Uterus (tissue), 2 donors: ENCODE results near the gene PFDN2.

ENCODE experiments used
- POLR2A ChIP-seq, 2 donors: fragments of 450-650 bp; IDR thresholded peaks; one replicate each; pipeline ENCODE4 v1.6.1; 2016; ENCODE audit warnings: antibody characterized with exemption in 2 of 2, mild to moderate bottlenecking in 1 of 2, moderate library complexity in 1 of 2
- TF ChIP-seq, protein P1 (sequence below), 4 experiments: fragments of 200-600 bp in 2 of 4; fragments of 450-650 bp in 2 of 4; sonication (generic) in 2 of 4; IDR thresholded peaks; one replicate each; pipeline ENCODE4 v1.5.1; 2016 to 2019; ENCODE audit warnings: antibody characterized with exemption in 4 of 4, mild to moderate bottlenecking in 2 of 4, moderate library complexity in 1 of 4

DNA sequence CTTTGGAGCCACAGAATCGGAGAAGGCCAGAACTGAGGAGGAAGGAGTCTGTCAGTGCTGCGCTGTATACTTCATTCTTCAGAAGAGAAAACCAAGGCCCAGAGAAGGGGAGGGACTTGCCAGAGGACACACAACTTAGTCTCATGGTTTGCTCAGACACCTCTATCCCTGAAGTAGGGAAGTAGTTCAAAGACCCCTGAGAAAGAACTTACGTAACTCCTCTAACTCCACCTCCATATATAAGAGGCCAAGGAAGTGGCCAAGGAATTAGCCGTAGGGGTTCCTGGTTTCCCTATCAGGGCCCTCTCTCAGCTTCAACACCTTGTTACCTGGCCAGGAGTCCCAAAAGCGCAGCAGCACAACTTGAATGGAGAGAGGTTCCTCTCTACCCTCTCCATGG lies 27.9 kb downstream of the PFDN2 start:
- TF ChIP-seq, protein P1, sequence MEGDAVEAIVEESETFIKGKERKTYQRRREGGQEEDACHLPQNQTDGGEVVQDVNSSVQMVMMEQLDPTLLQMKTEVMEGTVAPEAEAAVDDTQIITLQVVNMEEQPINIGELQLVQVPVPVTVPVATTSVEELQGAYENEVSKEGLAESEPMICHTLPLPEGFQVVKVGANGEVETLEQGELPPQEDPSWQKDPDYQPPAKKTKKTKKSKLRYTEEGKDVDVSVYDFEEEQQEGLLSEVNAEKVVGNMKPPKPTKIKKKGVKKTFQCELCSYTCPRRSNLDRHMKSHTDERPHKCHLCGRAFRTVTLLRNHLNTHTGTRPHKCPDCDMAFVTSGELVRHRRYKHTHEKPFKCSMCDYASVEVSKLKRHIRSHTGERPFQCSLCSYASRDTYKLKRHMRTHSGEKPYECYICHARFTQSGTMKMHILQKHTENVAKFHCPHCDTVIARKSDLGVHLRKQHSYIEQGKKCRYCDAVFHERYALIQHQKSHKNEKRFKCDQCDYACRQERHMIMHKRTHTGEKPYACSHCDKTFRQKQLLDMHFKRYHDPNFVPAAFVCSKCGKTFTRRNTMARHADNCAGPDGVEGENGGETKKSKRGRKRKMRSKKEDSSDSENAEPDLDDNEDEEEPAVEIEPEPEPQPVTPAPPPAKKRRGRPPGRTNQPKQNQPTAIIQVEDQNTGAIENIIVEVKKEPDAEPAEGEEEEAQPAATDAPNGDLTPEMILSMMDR (IDR thresholded peaks at IDR 0.05), result no peak
- TF ChIP-seq POLR2A (IDR thresholded peaks at IDR 0.05), result no peak
